Measurements from ENCODE around the gene ATP8A2.
"Not testable (repeated sequence)": the region's sequence is repeated elsewhere in the genome, so short reads cannot be mapped to it uniquely, and the experiment has no call there.

Gene ATP8A2

DNA sequence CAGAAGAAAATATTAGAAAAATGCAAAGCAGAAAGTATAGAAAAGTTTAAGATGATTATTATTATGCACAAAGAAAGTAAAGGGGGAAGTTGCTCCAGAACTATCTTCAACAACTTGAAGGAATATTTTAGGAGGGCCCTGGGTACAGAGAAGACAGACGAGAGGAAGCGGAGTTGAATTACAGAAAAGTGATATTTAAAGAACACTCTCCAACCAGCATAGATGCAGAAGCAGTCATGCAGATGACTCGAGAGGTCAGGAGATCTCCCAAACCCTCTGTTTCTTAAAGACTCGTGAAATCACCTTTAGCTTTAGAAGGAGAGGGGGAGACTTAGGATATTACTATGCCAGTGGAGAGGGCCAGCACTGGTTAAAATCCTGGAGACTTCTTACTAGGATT, 688.6 kb downstream of the ATP8A2 start:
- no peak overlapping the region for H3K4me3 ChIP-seq (ENCODE audit: low read depth in 1 of 2, low read length in 1 of 2)
- H3K27me3 ChIP-seq, result peaks cover 34% of the 10 kb centered on the region
- TF ChIP-seq, protein P1, sequence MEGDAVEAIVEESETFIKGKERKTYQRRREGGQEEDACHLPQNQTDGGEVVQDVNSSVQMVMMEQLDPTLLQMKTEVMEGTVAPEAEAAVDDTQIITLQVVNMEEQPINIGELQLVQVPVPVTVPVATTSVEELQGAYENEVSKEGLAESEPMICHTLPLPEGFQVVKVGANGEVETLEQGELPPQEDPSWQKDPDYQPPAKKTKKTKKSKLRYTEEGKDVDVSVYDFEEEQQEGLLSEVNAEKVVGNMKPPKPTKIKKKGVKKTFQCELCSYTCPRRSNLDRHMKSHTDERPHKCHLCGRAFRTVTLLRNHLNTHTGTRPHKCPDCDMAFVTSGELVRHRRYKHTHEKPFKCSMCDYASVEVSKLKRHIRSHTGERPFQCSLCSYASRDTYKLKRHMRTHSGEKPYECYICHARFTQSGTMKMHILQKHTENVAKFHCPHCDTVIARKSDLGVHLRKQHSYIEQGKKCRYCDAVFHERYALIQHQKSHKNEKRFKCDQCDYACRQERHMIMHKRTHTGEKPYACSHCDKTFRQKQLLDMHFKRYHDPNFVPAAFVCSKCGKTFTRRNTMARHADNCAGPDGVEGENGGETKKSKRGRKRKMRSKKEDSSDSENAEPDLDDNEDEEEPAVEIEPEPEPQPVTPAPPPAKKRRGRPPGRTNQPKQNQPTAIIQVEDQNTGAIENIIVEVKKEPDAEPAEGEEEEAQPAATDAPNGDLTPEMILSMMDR (IDR thresholded peaks at IDR 0.05), result no peak
- no peak overlapping the region for H3K27ac ChIP-seq
- no peaks in the 10 kb centered on the region for H3K9me3 ChIP-seq
- no peaks in the 10 kb centered on the region for H3K4me1 ChIP-seq (ENCODE audit: control insufficient read depth in 1 of 2, insufficient read depth in 1 of 2, low read depth in 1 of 2, low read length in 1 of 2)
- H3K36me3 ChIP-seq, result no peaks in the 10 kb centered on the region

DNA sequence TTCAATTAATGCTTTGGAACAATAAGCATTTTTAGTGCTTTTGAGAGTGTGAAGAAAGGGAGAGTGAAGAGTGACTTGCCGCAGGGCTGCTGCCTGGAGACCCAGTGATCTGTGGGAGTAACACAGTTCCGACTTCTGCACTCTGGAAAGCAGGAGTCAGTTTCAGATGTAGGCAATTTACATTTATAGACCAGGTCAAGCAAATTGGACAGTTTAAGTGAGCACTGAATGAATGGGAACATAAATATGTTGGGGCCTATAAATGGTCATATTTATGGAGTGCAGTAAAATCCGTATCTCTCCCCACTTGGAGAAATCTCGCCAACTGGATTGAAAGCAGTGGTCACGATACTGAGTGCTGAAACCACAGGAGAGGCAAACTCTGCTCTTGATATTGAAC, 689.5 kb downstream of the ATP8A2 start:
- no peaks in the 10 kb centered on the region for H3K36me3 ChIP-seq

DNA sequence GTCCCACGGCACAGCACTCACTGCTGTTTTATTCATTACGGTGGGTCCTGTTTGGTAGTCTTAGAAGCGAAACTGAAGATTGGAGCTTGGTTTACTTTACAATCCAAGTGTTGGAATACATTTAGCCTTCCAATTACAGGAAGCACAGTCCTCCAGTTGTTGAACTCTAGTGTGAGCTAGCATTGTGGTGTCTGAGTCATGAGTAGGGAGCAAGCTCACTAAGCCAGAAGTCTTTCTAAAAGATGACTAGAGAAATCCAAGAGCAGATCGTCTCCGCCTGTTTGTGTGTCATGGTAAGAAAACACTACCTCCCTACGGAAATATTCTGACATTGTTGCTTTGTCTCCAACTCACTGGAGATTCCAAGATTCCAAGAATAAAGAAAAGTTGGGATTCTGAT, 690.2 kb downstream of the ATP8A2 start:
- Histone ChIP-seq H3K4me1 (ENCODE audit: control insufficient read depth in 1 of 2, insufficient read depth in 1 of 2, low read depth in 1 of 2, low read length in 1 of 2) (no peaks in the 10 kb centered on the region), H3K36me3 (no peaks in the 10 kb centered on the region), H3K9me3 (no peaks in the 10 kb centered on the region), H3K27ac (no peak overlapping the region), H3K27me3 (peaks cover 25% of the 10 kb centered on the region), H3K4me3 (ENCODE audit: low read depth in 1 of 2, low read length in 1 of 2) (no peak overlapping the region)
- TF ChIP-seq, protein P1 (IDR thresholded peaks at IDR 0.05), result no peak

More for the DNA sequence above, 689.5 kb downstream of the ATP8A2 start:
- H3K27ac ChIP-seq, result no peak overlapping the region
- H3K4me1 ChIP-seq (ENCODE audit: control insufficient read depth in 1 of 2, insufficient read depth in 1 of 2, low read depth in 1 of 2, low read length in 1 of 2), result no peaks in the 10 kb centered on the region
- no peak overlapping the region for H3K4me3 ChIP-seq (ENCODE audit: low read depth in 1 of 2, low read length in 1 of 2)
- TF ChIP-seq, protein P1 (IDR thresholded peaks at IDR 0.05), result no peak
- H3K27me3 ChIP-seq, result peaks cover 29% of the 10 kb centered on the region
- no peaks in the 10 kb centered on the region for H3K9me3 ChIP-seq

DNA sequence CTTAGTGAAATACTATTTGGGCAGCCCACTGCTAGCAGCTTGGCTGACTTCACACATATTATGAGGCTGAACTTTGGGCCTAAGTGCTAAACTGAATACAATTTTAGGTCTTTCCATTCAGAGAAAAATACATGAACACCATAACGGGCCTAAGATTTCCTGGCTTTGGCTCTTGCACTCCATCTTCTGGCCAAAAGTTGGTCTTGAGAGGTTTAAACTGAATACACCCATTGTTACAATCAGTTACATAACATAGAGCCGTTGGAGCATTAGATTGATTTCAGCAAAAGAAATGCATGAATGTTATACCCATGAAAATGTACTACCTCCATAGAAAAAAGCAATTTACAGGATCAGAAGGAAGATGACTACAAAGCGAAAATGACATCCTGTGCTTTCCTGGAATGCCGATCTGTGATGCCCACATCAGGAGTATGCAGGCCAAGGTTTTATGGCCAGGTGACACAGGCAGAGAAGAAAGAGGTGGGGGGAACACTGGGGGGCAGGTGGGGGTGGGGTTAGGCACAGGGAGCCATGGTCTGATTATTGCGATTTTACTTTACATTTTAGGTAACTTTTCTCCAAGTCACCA, 691.2 kb downstream of the ATP8A2 start:
- peaks cover 23% of the 10 kb centered on the region for H3K27me3 ChIP-seq
- TF ChIP-seq, protein P1 (IDR thresholded peaks at IDR 0.05), result no peak
- no peaks in the 10 kb centered on the region for H3K4me1 ChIP-seq (ENCODE audit: control insufficient read depth in 1 of 2, insufficient read depth in 1 of 2, low read depth in 1 of 2, low read length in 1 of 2)
- H3K4me3 ChIP-seq (ENCODE audit: low read depth in 1 of 2, low read length in 1 of 2), result no peak overlapping the region
- no peaks in the 10 kb centered on the region for H3K36me3 ChIP-seq
- H3K9me3 ChIP-seq, result no peaks in the 10 kb centered on the region
- no peak overlapping the region for H3K27ac ChIP-seq

DNA sequence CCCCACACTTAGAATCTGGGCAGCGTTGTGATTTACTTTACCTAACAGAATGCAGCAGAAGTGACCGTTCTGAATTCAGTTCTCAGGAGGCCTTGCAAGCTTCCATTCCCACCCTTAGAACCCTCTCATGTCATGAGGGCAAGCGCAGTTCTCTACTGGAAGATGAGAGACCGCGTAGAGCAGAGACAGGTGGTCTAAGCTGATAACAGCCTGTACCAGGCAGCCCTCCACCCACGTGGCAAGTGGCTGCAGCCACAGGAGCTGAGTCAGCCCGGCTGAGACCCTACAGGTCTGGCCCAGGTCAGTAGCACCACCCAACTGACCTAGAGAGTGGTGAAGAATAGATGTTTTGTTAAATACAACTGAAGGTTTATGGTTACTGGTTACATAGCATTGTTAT, 694.7 kb downstream of the ATP8A2 start:
- H3K27me3 ChIP-seq, result peaks cover 22% of the 10 kb centered on the region
- not testable (repeated sequence) for H3K9me3 ChIP-seq; H3K27ac ChIP-seq; H3K4me1 ChIP-seq (ENCODE audit: control insufficient read depth in 1 of 2, insufficient read depth in 1 of 2, low read depth in 1 of 2, low read length in 1 of 2); H3K4me3 ChIP-seq (ENCODE audit: low read depth in 1 of 2, low read length in 1 of 2); H3K36me3 ChIP-seq

DNA sequence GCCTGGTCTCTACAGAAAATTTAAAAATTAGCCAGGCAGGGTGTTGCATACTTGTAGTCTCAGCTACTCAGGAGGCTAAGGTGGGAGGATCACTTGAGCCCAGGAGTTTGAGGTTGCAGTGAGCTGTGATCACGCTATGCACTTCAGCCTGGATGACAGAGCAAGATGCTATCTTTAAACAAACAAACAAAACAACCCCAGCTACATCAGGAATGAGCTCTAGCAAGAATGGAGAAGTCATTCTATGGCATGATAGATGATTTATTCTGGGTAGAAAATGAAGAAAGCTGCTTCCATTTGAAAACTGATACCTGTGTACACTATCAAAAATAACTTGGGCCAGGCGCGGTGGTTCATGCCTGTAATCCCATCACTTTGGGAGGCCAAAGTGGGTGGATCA, 695.8 kb downstream of the ATP8A2 start:
- Histone ChIP-seq H3K27ac (no peak overlapping the region), H3K4me1 (ENCODE audit: control insufficient read depth in 1 of 2, insufficient read depth in 1 of 2, low read depth in 1 of 2, low read length in 1 of 2) (no peaks in the 10 kb centered on the region), H3K4me3 (ENCODE audit: low read depth in 1 of 2, low read length in 1 of 2) (no peak overlapping the region), H3K27me3 (peaks cover 30% of the 10 kb centered on the region), H3K9me3 (no peaks in the 10 kb centered on the region), H3K36me3 (no peaks in the 10 kb centered on the region)
- TF ChIP-seq, protein P1 (IDR thresholded peaks at IDR 0.05), result no peak

DNA sequence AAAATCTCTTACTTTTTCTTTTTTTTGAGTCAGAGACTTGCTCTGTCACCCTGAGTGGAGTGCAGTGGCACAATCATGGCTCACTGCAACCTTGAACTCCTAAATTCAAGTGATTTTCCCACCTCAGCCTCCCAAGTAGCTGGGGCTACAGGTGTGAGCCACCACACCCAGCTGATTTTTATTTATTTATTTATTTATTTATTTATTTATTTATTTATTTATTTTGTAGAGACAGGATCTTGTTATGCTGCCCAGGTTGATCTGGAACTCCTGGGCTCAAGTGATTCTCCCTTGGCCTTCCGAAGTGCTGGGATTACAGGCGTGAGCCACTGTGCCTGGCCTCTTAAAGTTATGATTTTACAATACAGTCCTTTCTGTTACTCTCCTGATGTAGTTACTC, 696.6 kb downstream of the ATP8A2 start:
- H3K36me3 ChIP-seq; H3K4me3 ChIP-seq (ENCODE audit: low read depth in 1 of 2, low read length in 1 of 2); H3K4me1 ChIP-seq (ENCODE audit: control insufficient read depth in 1 of 2, insufficient read depth in 1 of 2, low read depth in 1 of 2, low read length in 1 of 2); H3K27ac ChIP-seq; H3K9me3 ChIP-seq: not testable (repeated sequence)
- peaks cover 28% of the 10 kb centered on the region for H3K27me3 ChIP-seq

DNA sequence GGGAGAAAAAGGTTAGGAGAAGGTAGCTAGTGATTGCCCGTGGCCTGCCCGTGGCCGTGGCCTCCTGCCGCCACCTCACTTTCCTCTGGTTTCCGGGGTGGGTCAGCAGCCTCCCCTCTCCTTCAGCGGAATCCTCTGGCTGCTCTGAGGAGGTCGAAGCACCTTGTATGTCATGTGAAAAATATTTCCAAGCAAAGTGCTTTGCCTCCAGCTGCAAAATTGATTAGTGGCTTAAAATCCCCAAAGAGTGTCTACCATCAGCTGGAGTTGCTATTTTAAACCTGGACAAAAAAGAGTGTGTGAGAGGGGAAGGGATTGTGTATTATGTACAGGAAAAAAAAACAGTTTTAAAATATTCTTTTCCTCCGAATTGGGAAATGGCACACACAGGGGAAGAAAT, 697.9 kb downstream of the ATP8A2 start:
- not testable (repeated sequence) for H3K4me3 ChIP-seq (ENCODE audit: low read depth in 1 of 2, low read length in 1 of 2); H3K27ac ChIP-seq; H3K4me1 ChIP-seq (ENCODE audit: control insufficient read depth in 1 of 2, insufficient read depth in 1 of 2, low read depth in 1 of 2, low read length in 1 of 2); H3K9me3 ChIP-seq; H3K36me3 ChIP-seq
- peaks cover 39% of the 10 kb centered on the region for H3K27me3 ChIP-seq

Data from neutrophil (primary cell).